Measurements from ENCODE around the gene TK1.
"Not testable (repeated sequence)": the region's sequence is repeated elsewhere in the genome, so short reads cannot be mapped to it uniquely, and the experiment has no call there.

Gene TK1

DNA sequence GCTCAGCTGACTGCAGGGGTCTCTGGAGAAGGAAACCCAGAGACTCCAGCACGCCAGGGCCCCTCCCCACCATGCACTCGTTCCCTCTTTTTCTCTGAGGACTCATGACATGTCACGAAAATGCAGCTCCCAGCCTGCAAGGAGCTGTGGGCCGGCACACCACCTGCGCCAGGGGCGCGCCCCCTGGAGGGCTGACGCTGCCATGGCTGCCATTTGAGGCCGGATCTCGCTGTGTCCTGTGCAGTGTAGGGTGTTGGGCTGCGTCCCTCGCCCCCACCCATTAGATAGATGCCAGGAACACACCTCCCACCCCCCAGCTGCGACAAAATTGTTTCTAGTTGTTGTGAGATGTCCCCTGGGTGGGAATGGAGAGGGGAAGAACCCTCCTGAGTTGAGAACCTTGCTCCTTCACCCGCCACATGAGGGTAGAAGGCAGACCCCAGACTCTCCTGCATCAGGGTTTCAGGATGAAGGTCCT lies 10.3 kb downstream of the TK1 start:
- peak; percentile 62 for DNase-seq (ENCODE audit: low read depth)

DNA sequence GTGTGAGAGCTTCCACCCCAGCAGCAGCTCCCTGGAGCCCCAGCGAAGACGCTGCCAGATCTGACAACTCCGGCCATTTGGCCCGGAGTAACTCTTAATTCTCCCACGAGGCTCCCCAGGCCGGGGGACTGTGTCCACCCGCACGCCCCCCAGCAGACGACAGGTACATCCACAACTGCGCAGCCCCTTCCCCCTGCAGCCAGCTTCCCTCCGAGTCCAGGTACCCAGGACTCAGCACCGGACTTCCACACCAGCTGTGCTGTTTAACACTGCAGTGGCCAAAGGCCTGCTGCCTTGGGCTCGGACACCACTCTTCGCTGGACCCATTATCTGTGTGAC lies 11.2 kb downstream of the TK1 start:
- DNase-seq (ENCODE audit: low read depth): no peak

DNA sequence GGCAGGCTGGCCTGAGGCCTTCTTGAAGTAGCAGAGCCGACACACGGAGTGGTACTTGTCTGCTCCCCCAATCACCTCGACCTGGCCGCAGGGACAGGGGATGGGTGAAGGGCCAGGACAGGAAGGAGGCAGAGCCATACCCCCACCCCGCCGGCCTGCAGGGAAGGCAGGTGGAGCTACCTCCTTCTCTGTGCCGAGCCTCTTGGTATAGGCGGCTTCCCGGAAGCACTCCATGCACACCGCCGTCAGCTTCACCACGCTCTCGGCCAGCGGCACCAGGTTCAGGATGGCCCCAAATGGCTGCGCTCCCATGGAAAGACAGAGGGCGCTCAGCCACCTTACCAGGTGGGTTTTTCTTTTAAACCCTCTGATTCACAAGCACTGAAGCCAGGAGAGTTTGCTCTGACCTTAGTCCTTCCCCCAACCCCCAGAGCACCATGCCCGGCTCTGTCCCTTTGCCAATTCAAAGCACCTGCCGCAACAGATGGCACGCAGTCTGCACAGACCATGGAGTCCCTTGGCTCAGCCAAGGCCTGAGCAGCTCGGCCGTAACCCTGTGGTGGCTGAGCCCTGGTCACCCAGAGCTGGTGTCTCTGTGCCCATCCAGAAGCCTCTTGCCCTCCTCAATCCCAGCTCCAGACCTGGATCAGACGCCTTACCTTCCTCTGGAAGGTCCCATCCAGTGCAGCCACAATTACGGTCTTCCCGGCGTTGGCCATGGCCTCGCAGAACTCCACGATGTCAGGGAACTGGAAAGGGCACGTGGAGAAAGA lies 11.8 kb downstream of the TK1 start:
- DNase-seq (ENCODE audit: low read depth): no peak

DNA sequence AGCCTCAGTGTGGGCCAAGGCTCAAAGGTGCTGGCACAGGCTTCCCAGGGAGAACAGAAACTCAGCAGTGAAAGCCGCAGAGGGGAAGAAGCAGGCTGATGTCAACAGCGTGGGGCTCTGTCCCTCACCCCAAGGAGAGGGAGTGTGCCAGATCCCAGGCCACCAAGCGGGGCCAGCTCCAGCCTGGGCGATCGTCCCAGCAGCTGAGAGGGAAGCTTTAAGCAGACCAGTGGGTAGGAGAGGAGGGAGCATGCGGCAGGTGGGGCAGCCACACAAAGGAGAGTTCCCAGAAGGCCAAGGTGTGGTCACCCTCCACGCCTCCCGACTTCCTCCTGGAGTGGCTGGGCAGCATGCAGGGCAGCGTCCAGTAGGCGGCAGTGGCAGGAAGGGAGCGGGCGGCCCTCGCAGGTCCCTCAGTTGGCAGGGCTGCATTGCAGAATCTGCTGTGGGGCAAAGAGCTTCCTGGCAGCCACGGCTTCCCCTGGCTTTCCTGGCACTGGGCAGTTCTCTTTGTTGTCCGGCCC lies 12.4 kb downstream of the TK1 start:
- no peak for DNase-seq (ENCODE audit: low read depth)

- DNase-seq (ENCODE audit: low read depth): no peak
Measured at GRCh38 chr17:78173097-78173715, 13.6 kb downstream of the TK1 start.

- no peak for DNase-seq (ENCODE audit: low read depth)
Measured at GRCh38 chr17:78172249-78173051, 14.4 kb downstream of the TK1 start.

GRCh38 chr17:78171591-78172248 lies 15.1 kb downstream of the TK1 start:
- DNase-seq (ENCODE audit: low read depth): not testable (repeated sequence)

DNA sequence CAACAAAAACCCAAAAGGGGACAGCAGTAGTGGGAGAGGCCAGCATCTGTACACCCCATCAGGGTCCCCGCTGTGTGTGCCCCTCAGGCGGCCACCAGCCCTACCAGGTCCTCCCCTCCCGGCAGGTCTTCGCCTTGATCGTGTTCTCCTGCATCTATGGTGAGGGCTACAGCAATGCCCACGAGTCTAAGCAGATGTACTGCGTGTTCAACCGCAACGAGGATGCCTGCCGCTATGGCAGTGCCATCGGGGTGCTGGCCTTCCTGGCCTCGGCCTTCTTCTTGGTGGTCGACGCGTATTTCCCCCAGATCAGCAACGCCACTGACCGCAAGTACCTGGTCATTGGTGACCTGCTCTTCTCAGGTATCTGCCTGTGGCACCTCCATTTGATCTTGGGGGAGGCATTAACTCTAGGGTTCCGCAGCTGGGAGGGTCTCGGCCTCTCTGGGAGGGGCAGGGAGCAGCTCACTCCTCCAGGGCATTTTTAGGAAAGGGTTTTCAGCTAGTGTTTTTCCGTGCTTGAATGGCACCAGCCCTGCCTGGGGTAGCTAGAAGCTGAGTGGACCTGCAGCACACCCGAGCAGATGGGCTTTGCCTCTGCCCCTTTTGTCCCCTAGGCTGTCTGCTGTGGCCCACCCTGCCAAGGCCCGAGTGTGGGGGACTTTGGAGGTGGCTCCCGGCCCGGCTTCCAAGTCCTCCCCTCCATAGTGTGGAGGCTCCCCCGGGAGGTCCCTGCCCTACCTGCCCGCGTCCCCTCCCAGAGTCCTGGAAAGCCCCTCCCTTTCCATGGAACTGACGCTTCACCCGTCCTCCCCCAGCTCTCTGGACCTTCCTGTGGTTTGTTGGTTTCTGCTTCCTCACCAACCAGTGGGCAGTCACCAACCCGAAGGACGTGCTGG lies 15.9 kb downstream of the TK1 start:
- no peak for DNase-seq (ENCODE audit: low read depth)

- DNase-seq (ENCODE audit: low read depth): no peak
Measured at GRCh38 chr17:78168903-78169793, 17.7 kb downstream of the TK1 start.

GRCh38 chr17:78168242-78168902 lies 18.5 kb downstream of the TK1 start, which contains the start of gene SYNGR2:
Gene SYNGR2 (plus strand): TSS chr17:78168581. CDS start chr17:78168617, 36 bp downstream.
- peak; percentile 77 for DNase-seq (ENCODE audit: low read depth)

GRCh38 chr17:78166416-78166815 lies 20.4 kb downstream of the TK1 start:
- DNase-seq (ENCODE audit: low read depth): no peak

GRCh38 chr17:78164748-78165607 lies 21.9 kb downstream of the TK1 start:
- DNase-seq (ENCODE audit: low read depth): no peak

DNA sequence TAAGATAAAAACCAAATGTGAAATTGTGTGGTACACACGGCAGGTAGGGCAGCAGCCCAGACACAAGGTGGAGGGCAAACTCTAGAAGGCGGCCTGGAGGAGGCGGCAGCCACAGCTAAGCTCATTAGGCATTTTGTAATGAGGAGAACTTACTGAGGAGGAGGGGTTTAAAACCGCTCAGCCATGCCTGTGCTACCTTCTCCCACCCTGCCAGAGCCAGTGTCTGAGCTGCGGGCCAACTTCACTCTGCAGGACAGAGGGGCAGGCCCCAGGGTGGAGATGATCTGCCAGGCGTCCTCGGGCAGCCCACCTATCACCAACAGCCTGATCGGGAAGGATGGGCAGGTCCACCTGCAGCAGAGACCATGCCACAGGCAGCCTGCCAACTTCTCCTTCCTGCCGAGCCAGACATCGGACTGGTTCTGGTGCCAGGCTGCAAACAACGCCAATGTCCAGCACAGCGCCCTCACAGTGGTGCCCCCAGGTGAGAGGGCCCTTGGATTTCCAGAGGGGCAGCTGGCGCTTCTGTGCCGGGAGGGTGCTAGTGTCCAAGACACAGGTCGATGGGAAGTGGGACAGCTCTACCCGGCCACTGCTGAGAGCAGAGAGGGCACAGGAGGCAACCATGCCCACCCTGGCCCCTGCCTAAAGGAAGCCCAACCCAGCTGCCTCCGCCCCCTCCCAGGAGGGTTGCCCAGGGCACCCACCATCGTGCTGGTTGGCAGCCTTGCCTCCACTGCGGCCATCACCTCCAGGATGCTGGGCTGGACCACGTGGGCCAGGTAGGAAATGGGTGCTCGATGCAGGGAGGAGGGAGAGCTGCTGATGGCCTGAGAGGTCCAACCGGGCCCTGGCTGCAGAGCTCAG lies 22.7 kb downstream of the TK1 start:
- DNase-seq (ENCODE audit: low read depth): no peak

- DNase-seq (ENCODE audit: low read depth): no peak
Measured at GRCh38 chr17:78159575-78160158, 27.2 kb downstream of the TK1 start.

DNA sequence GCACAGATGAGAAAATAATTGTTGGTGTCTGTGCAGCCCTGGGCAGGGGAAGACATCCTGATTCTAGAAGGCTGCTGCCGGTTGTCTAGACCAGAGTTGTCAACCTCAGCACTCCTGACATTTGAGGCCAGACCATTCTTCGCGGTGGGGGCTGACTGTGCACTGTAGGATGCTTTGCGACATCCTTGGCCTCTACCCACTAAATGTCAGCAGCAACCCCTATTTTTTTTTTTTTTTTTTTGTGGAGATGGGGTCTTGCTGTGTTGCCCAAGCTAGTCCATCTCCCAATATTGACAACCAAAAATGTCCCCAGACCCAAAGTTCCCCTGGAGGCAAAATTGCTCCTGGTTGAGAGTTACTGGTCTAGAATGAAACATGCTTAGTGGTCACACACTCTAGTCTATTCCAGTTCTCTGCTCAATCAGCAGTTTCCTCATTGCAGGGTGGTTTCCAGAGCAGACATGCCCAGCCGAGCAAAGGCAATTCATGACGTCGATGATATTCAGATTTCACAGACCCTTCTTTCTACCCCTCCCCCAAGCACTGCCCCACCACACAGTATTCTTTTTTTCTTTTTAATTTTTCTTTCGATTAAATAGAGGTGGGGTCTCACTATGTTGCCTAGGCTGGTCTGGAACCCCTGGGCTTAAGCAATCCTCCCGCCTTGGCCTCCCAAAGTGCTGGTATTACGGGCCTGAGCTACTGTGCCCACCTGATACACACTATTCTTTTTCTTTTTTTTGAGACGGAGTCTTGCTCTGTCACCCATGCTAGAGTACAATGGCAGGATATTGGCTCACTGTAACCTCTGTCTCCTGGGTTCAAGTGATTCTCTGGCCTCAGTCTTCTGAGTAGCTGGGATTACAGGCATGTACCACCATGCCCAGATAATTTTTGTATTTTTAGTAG lies 31.7 kb downstream of the TK1 start:
- no peak for DNase-seq (ENCODE audit: low read depth)

GRCh38 chr17:78151514-78152008 lies 35.3 kb downstream of the TK1 start:
- DNase-seq (ENCODE audit: low read depth): no peak
